ENCODE measurements around the gene DZIP3.

DZIP3 gene

GRCh38 chr3:108603691-108604090 lies 14.2 kb downstream of the DZIP3 start:
- peak; percentile 56 for ATAC-seq
- TF ChIP-seq, protein P1, sequence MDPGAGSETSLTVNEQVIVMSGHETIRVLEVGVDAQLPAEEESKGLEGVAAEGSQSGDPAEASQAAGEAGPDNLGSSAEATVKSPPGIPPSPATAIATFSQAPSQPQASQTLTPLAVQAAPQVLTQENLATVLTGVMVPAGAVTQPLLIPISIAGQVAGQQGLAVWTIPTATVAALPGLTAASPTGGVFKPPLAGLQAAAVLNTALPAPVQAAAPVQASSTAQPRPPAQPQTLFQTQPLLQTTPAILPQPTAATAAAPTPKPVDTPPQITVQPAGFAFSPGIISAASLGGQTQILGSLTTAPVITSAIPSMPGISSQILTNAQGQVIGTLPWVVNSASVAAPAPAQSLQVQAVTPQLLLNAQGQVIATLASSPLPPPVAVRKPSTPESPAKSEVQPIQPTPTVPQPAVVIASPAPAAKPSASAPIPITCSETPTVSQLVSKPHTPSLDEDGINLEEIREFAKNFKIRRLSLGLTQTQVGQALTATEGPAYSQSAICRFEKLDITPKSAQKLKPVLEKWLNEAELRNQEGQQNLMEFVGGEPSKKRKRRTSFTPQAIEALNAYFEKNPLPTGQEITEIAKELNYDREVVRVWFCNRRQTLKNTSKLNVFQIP (CRISPR knock-in tag; IDR thresholded peaks at IDR 0.05; ENCODE audit: borderline replicate concordance, low read depth), result no peak
- TF ChIP-seq ESRRG (CRISPR knock-in tag; IDR thresholded peaks at IDR 0.05) (no peak), ZNF8 (CRISPR knock-in tag; IDR thresholded peaks at IDR 0.05) (no peak), SNAI2 (CRISPR knock-in tag; IDR thresholded peaks at IDR 0.05) (no peak), CSRNP3 (CRISPR knock-in tag; IDR thresholded peaks at IDR 0.05) (no peak), ZNF70 (CRISPR knock-in tag; IDR thresholded peaks at IDR 0.05) (no peak), ZNF565 (CRISPR knock-in tag; conservative IDR thresholded peaks at IDR 0.05; ENCODE audit: low read depth) (no peak), ARNTL (CRISPR knock-in tag; IDR thresholded peaks at IDR 0.05; ENCODE audit: borderline replicate concordance, low read depth) (no peak), TOX (CRISPR knock-in tag; IDR thresholded peaks at IDR 0.05; ENCODE audit: borderline replicate concordance) (no peak), ZFP30 (CRISPR knock-in tag; IDR thresholded peaks at IDR 0.05) (no peak), ZFP3 (CRISPR knock-in tag; IDR thresholded peaks at IDR 0.05) (no peak)
- TF ChIP-seq, protein P2, sequence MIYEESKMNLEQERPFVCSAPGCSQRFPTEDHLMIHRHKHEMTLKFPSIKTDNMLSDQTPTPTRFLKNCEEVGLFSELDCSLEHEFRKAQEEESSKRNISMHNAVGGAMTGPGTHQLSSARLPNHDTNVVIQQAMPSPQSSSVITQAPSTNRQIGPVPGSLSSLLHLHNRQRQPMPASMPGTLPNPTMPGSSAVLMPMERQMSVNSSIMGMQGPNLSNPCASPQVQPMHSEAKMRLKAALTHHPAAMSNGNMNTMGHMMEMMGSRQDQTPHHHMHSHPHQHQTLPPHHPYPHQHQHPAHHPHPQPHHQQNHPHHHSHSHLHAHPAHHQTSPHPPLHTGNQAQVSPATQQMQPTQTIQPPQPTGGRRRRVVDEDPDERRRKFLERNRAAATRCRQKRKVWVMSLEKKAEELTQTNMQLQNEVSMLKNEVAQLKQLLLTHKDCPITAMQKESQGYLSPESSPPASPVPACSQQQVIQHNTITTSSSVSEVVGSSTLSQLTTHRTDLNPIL (CRISPR knock-in tag; IDR thresholded peaks at IDR 0.05; ENCODE audit: low read depth), result no peak

- no peak for ATAC-seq
- TF ChIP-seq RARB (CRISPR knock-in tag; IDR thresholded peaks at IDR 0.05) (no peak), CSDC2 (CRISPR knock-in tag; IDR thresholded peaks at IDR 0.05) (no peak), TOX (CRISPR knock-in tag; IDR thresholded peaks at IDR 0.05; ENCODE audit: borderline replicate concordance) (no peak), ZFP3 (CRISPR knock-in tag; IDR thresholded peaks at IDR 0.05) (no peak), ISL1 (CRISPR knock-in tag; IDR thresholded peaks at IDR 0.05) (no peak), ZFP30 (CRISPR knock-in tag; IDR thresholded peaks at IDR 0.05) (no peak), ZNF70 (CRISPR knock-in tag; IDR thresholded peaks at IDR 0.05) (no peak), GLIS3 (CRISPR knock-in tag; IDR thresholded peaks at IDR 0.05) (no peak), SNAI2 (CRISPR knock-in tag; IDR thresholded peaks at IDR 0.05) (no peak), PATZ1 (CRISPR knock-in tag; IDR thresholded peaks at IDR 0.05; ENCODE audit: borderline replicate concordance) (no peak), OSR1 (CRISPR knock-in tag; IDR thresholded peaks at IDR 0.05) (no peak), PPARA (CRISPR knock-in tag; IDR thresholded peaks at IDR 0.05; ENCODE audit: borderline replicate concordance) (no peak), ZNF8 (CRISPR knock-in tag; IDR thresholded peaks at IDR 0.05) (no peak), ESRRG (CRISPR knock-in tag; IDR thresholded peaks at IDR 0.05) (no peak), BACH2 (CRISPR knock-in tag; IDR thresholded peaks at IDR 0.05; ENCODE audit: borderline replicate concordance) (no peak), ZC3H10 (CRISPR knock-in tag; IDR thresholded peaks at IDR 0.05) (no peak), CSRNP3 (CRISPR knock-in tag; IDR thresholded peaks at IDR 0.05) (no peak)
- TF ChIP-seq, protein P2 (CRISPR knock-in tag; IDR thresholded peaks at IDR 0.05; ENCODE audit: low read depth), result no peak
- TF ChIP-seq, protein P3, sequence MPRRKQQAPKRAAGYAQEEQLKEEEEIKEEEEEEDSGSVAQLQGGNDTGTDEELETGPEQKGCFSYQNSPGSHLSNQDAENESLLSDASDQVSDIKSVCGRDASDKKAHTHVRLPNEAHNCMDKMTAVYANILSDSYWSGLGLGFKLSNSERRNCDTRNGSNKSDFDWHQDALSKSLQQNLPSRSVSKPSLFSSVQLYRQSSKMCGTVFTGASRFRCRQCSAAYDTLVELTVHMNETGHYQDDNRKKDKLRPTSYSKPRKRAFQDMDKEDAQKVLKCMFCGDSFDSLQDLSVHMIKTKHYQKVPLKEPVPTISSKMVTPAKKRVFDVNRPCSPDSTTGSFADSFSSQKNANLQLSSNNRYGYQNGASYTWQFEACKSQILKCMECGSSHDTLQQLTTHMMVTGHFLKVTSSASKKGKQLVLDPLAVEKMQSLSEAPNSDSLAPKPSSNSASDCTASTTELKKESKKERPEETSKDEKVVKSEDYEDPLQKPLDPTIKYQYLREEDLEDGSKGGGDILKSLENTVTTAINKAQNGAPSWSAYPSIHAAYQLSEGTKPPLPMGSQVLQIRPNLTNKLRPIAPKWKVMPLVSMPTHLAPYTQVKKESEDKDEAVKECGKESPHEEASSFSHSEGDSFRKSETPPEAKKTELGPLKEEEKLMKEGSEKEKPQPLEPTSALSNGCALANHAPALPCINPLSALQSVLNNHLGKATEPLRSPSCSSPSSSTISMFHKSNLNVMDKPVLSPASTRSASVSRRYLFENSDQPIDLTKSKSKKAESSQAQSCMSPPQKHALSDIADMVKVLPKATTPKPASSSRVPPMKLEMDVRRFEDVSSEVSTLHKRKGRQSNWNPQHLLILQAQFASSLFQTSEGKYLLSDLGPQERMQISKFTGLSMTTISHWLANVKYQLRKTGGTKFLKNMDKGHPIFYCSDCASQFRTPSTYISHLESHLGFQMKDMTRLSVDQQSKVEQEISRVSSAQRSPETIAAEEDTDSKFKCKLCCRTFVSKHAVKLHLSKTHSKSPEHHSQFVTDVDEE (CRISPR knock-in tag; IDR thresholded peaks at IDR 0.05), result no peak
- TF ChIP-seq, protein P1 (CRISPR knock-in tag; IDR thresholded peaks at IDR 0.05; ENCODE audit: borderline replicate concordance, low read depth), result no peak
Measured at GRCh38 chr3:108605028-108605427, 15.5 kb downstream of the DZIP3 start.
